ENCODE measurements around the gene HOXB6.

The HOXB6 gene

DNA sequence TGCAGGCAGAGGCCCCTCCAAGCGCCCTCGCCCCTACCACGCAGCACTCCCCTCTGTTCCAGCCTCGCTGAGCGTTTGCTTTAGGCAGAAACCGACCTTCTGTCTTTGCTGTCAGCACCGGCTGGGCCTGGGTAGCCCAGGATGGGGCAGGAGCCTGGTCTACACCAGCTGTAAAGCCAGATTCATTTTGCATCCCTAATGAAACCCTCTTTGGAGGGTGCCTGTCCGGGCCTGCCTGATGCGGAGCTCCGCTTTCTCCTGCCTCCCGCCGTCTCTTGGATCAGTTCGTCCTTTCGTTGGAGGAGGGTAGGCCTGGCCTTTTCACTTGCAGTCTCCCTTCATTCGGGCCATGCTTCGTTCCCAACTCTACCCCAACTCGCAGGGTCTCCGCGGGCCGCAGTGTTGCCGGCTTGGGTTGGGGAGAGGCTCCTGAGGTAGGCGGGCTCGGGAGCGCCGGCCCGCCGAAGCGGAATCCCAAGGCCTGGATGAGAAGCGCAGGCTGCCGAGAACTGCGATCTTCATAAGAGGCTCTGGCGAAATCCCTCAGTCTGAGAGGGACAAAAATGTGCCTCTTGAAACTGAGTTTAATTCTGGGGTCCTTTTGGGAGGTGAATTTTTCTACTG, 15.2 kb upstream of the HOXB6 start (continued):
- TF ChIP-seq OSR2 (tag by site-specific recombination; IDR thresholded peaks at IDR 0.05) (no peak), ZNF610 (tag by site-specific recombination; IDR thresholded peaks at IDR 0.05; ENCODE audit: borderline replicate concordance) (0 out of 2 replicates have a peak, but pooled peaks have one; percentile 36), ZNF121 (tag by site-specific recombination; IDR thresholded peaks at IDR 0.05) (peak; percentile 8; the same call in 1 of the 2 replicates), PRDM1 (tag by site-specific recombination; IDR thresholded peaks at IDR 0.05) (peak; percentile 96), ZNF629 (tag by site-specific recombination; IDR thresholded peaks at IDR 0.05) (peak; percentile 10; the same call in 1 of the 2 replicates), GLIS2 (tag by site-specific recombination; IDR thresholded peaks at IDR 0.05) (no peak), ZNF2 (tag by site-specific recombination; IDR thresholded peaks at IDR 0.05) (peak; percentile 85), ZBTB48 (tag by site-specific recombination; IDR thresholded peaks at IDR 0.05) (peak; percentile 67), ZNF10 (tag by site-specific recombination; IDR thresholded peaks at IDR 0.05) (0 out of 2 replicates have a peak, but pooled peaks have one; percentile 7), ZNF768 (tag by site-specific recombination; IDR thresholded peaks at IDR 0.05) (no peak), MZF1 (tag by site-specific recombination; IDR thresholded peaks at IDR 0.05; ENCODE audit: borderline replicate concordance) (peak; percentile 94), ZNF366 (tag by site-specific recombination; conservative IDR thresholded peaks at IDR 0.05) (peak; percentile 55), ZNF670 (tag by site-specific recombination; IDR thresholded peaks at IDR 0.05; ENCODE audit: low read depth) (no peak), ZNF600 (tag by site-specific recombination; IDR thresholded peaks at IDR 0.05) (peak; percentile 97), ZNF792 (tag by site-specific recombination; IDR thresholded peaks at IDR 0.05) (peak; percentile 34; the same call in 1 of the 2 replicates), ZNF335 (tag by site-specific recombination; conservative IDR thresholded peaks at IDR 0.05) (peak; percentile 43), ZNF843 (tag by site-specific recombination; IDR thresholded peaks at IDR 0.05) (0 out of 2 replicates have a peak, but pooled peaks have one; percentile 3), GFI1B (tag by site-specific recombination; IDR thresholded peaks at IDR 0.05) (peak; percentile 37; the same call in 1 of the 2 replicates), ZNF433 (tag by site-specific recombination; IDR thresholded peaks at IDR 0.05; ENCODE audit: low read depth) (no peak), ZNF501 (tag by site-specific recombination; IDR thresholded peaks at IDR 0.05) (0 out of 2 replicates have a peak, but pooled peaks have one; percentile 40), ZBTB17 (tag by site-specific recombination; IDR thresholded peaks at IDR 0.05) (peak; percentile 95), ZNF747 (tag by site-specific recombination; IDR thresholded peaks at IDR 0.05) (no peak), ZFP3 (tag by site-specific recombination; IDR thresholded peaks at IDR 0.05; ENCODE audit: low read depth) (0 out of 2 replicates have a peak, but pooled peaks have one; percentile 8), ZNF837 (tag by site-specific recombination; IDR thresholded peaks at IDR 0.05) (peak; percentile 100), HOXA7 (CRISPR knock-in tag; IDR thresholded peaks at IDR 0.05; ENCODE audit: borderline replicate concordance) (no peak), ZNF707 (tag by site-specific recombination; IDR thresholded peaks at IDR 0.05) (peak; percentile 23; the same call in 1 of the 2 replicates), ZNF624 (tag by site-specific recombination; IDR thresholded peaks at IDR 0.05) (peak; percentile 88), ZNF596 (tag by site-specific recombination; IDR thresholded peaks at IDR 0.05) (0 out of 2 replicates have a peak, but pooled peaks have one; percentile 7)
- TF ChIP-seq, protein P1, sequence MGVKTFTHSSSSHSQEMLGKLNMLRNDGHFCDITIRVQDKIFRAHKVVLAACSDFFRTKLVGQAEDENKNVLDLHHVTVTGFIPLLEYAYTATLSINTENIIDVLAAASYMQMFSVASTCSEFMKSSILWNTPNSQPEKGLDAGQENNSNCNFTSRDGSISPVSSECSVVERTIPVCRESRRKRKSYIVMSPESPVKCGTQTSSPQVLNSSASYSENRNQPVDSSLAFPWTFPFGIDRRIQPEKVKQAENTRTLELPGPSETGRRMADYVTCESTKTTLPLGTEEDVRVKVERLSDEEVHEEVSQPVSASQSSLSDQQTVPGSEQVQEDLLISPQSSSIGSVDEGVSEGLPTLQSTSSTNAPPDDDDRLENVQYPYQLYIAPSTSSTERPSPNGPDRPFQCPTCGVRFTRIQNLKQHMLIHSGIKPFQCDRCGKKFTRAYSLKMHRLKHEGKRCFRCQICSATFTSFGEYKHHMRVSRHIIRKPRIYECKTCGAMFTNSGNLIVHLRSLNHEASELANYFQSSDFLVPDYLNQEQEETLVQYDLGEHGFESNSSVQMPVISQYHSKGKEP (tag by site-specific recombination; IDR thresholded peaks at IDR 0.05): peak; percentile 35; the same call in 1 of the 2 replicates
- TF ChIP-seq, protein P2, sequence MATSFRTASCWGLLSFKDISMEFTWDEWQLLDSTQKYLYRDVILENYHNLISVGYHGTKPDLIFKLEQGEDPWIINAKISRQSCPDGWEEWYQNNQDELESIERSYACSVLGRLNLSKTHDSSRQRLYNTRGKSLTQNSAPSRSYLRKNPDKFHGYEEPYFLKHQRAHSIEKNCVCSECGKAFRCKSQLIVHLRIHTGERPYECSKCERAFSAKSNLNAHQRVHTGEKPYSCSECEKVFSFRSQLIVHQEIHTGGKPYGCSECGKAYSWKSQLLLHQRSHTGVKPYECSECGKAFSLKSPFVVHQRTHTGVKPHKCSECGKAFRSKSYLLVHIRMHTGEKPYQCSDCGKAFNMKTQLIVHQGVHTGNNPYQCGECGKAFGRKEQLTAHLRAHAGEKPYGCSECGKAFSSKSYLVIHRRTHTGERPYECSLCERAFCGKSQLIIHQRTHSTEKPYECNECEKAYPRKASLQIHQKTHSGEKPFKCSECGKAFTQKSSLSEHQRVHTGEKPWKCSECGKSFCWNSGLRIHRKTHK (tag by site-specific recombination; IDR thresholded peaks at IDR 0.05): no peak
- TF ChIP-seq, protein P3, sequence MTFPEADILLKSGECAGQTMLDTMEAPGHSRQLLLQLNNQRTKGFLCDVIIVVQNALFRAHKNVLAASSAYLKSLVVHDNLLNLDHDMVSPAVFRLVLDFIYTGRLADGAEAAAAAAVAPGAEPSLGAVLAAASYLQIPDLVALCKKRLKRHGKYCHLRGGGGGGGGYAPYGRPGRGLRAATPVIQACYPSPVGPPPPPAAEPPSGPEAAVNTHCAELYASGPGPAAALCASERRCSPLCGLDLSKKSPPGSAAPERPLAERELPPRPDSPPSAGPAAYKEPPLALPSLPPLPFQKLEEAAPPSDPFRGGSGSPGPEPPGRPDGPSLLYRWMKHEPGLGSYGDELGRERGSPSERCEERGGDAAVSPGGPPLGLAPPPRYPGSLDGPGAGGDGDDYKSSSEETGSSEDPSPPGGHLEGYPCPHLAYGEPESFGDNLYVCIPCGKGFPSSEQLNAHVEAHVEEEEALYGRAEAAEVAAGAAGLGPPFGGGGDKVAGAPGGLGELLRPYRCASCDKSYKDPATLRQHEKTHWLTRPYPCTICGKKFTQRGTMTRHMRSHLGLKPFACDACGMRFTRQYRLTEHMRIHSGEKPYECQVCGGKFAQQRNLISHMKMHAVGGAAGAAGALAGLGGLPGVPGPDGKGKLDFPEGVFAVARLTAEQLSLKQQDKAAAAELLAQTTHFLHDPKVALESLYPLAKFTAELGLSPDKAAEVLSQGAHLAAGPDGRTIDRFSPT (tag by site-specific recombination; IDR thresholded peaks at IDR 0.05): no peak
- TF ChIP-seq, protein P4, sequence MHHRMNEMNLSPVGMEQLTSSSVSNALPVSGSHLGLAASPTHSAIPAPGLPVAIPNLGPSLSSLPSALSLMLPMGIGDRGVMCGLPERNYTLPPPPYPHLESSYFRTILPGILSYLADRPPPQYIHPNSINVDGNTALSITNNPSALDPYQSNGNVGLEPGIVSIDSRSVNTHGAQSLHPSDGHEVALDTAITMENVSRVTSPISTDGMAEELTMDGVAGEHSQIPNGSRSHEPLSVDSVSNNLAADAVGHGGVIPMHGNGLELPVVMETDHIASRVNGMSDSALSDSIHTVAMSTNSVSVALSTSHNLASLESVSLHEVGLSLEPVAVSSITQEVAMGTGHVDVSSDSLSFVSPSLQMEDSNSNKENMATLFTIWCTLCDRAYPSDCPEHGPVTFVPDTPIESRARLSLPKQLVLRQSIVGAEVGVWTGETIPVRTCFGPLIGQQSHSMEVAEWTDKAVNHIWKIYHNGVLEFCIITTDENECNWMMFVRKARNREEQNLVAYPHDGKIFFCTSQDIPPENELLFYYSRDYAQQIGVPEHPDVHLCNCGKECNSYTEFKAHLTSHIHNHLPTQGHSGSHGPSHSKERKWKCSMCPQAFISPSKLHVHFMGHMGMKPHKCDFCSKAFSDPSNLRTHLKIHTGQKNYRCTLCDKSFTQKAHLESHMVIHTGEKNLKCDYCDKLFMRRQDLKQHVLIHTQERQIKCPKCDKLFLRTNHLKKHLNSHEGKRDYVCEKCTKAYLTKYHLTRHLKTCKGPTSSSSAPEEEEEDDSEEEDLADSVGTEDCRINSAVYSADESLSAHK (tag by site-specific recombination; IDR thresholded peaks at IDR 0.05): peak; percentile 63
